Neural progenitor cell (in vitro differentiated cells): ENCODE measurements around the gene SLC2A13.

Experiments
- EZH2 ChIP-seq: fragments of 200-600 bp; sonication (generic); IDR thresholded peaks from 2 replicates; pipeline ENCODE4 v1.6.1; 2017; ENCODE audit warnings: antibody characterized with exemption, mild to moderate bottlenecking, moderate library complexity
- EZH2phosphoT487 ChIP-seq: fragments of 200-600 bp; sonication (generic); IDR thresholded peaks from 2 replicates; pipeline ENCODE4 v1.6.1; 2017; ENCODE audit warnings: antibody characterized with exemption
- TF ChIP-seq, protein P1 (sequence below): fragments of 200-600 bp; sonication (generic); IDR thresholded peaks from 2 replicates; pipeline ENCODE4 v1.5.1; 2017; ENCODE audit warnings: antibody characterized with exemption, mild to moderate bottlenecking

GRCh38 chr12:39782026-39782545 is 323.8 kb downstream of the SLC2A13 start:
- TF ChIP-seq, protein P1, sequence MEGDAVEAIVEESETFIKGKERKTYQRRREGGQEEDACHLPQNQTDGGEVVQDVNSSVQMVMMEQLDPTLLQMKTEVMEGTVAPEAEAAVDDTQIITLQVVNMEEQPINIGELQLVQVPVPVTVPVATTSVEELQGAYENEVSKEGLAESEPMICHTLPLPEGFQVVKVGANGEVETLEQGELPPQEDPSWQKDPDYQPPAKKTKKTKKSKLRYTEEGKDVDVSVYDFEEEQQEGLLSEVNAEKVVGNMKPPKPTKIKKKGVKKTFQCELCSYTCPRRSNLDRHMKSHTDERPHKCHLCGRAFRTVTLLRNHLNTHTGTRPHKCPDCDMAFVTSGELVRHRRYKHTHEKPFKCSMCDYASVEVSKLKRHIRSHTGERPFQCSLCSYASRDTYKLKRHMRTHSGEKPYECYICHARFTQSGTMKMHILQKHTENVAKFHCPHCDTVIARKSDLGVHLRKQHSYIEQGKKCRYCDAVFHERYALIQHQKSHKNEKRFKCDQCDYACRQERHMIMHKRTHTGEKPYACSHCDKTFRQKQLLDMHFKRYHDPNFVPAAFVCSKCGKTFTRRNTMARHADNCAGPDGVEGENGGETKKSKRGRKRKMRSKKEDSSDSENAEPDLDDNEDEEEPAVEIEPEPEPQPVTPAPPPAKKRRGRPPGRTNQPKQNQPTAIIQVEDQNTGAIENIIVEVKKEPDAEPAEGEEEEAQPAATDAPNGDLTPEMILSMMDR: no peak
- TF ChIP-seq EZH2phosphoT487 (no peak), EZH2 (no peak)
